ENCODE data around the gene PSG5.
"Not testable (repeated sequence)": the region's sequence is repeated elsewhere in the genome, so short reads cannot be mapped to it uniquely, and the experiment has no call there.

Gene PSG5

GRCh38 chr19:43148233-43148632 lies 38.1 kb downstream of the PSG5 start:
- DNase-seq (ENCODE audit: extremely low spot score): no peak
- CTCF ChIA-PET: no interaction called here
- no peak for TF ChIP-seq CTCF (IDR thresholded peaks at IDR 0.05; ENCODE audit: control extremely low read depth, extremely low read depth, low read depth, missing control alignments)
- POLR2A ChIA-PET: no interaction called here

- POLR2A ChIA-PET; DNase-seq (ENCODE audit: extremely low spot score); CTCF ChIA-PET: not testable (repeated sequence)
Observed at GRCh38 chr19:43141763-43142162, 44.6 kb downstream of the PSG5 start.

- DNase-seq (ENCODE audit: extremely low spot score): no peak
- no peak for TF ChIP-seq CTCF (IDR thresholded peaks at IDR 0.05; ENCODE audit: control extremely low read depth, extremely low read depth, low read depth, missing control alignments)
- ChIA-PET CTCF (no interaction called here), POLR2A (no interaction called here)
Observed at GRCh38 chr19:43132696-43133095, 53.6 kb downstream of the PSG5 start.

- DNase-seq (ENCODE audit: extremely low spot score); CTCF ChIA-PET; POLR2A ChIA-PET: not testable (repeated sequence)
Observed at GRCh38 chr19:43131281-43131842, 55.0 kb downstream of the PSG5 start.

GRCh38 chr19:43129197-43129596 lies 57.1 kb downstream of the PSG5 start:
- CTCF ChIA-PET; DNase-seq (ENCODE audit: extremely low spot score); POLR2A ChIA-PET: not testable (repeated sequence)

- POLR2A ChIA-PET; DNase-seq (ENCODE audit: extremely low spot score); CTCF ChIA-PET: not testable (repeated sequence)
Observed at GRCh38 chr19:43127336-43127735, 59.0 kb downstream of the PSG5 start.

- TF ChIP-seq CTCF (IDR thresholded peaks at IDR 0.05; ENCODE audit: control extremely low read depth, extremely low read depth, low read depth, missing control alignments): no peak
- no peak for DNase-seq (ENCODE audit: extremely low spot score)
- POLR2A ChIA-PET: no interaction called here
- CTCF ChIA-PET: no interaction called here
Observed at GRCh38 chr19:43126720-43127119, 59.6 kb downstream of the PSG5 start.

- TF ChIP-seq CTCF (IDR thresholded peaks at IDR 0.05; ENCODE audit: control extremely low read depth, extremely low read depth, low read depth, missing control alignments): no peak
- no peak for DNase-seq (ENCODE audit: extremely low spot score)
- CTCF ChIA-PET: no interaction called here
- POLR2A ChIA-PET: no interaction called here
Observed at GRCh38 chr19:43124360-43124759, 62.0 kb downstream of the PSG5 start.

- CTCF ChIA-PET; POLR2A ChIA-PET; DNase-seq (ENCODE audit: extremely low spot score): not testable (repeated sequence)
Observed at GRCh38 chr19:43120433-43121026, 65.8 kb downstream of the PSG5 start.

- CTCF ChIA-PET; DNase-seq (ENCODE audit: extremely low spot score); POLR2A ChIA-PET: not testable (repeated sequence)
Observed at GRCh38 chr19:43119526-43119925, 66.8 kb downstream of the PSG5 start.

All from GM10248 (cell line).